D721Med (cell line): ENCODE measurements around the gene GNG2.

Source experiments
- DNase-seq: peaks from one replicate; pipeline ENCODE4 v3.0.0; 2011; ENCODE audit warnings: low spot score; ENCODE audit not compliant: insufficient read length
- FAIRE-seq: peaks from 2 replicates; lab custom pipeline; 2011; peaks lifted over from hg19 to GRCh38; lab: Jason Lieb, UNC
- CTCF ChIP-seq: IDR thresholded peaks from 2 replicates; pipeline ENCODE4 v1.5.1; 2012; ENCODE audit warnings: mild to moderate bottlenecking, control low read depth; ENCODE audit not compliant: insufficient read depth; ENCODE audit errors: missing control alignments

The GNG2 gene

DNA sequence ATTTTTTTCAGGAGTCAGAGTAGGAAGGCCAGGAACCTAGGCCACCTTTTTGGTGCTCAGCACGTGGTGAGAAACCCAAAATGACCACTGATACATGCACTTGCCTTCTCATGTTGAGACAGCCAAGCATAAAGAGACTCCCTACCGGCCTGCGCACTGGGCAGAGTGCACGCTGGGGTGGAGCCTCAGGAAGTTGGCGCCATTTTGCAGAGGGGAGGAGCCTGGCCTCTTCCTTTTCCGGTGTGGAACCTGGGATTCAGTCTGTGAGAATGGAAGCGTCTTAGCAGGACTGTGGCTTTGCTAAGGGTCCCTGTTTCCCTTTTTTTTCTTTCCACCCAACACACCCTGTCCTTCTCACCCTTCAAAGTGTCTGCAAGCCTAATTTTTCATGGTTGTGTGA, 66.0 kb downstream of the GNG2 start:
- no peak for TF ChIP-seq CTCF

DNA sequence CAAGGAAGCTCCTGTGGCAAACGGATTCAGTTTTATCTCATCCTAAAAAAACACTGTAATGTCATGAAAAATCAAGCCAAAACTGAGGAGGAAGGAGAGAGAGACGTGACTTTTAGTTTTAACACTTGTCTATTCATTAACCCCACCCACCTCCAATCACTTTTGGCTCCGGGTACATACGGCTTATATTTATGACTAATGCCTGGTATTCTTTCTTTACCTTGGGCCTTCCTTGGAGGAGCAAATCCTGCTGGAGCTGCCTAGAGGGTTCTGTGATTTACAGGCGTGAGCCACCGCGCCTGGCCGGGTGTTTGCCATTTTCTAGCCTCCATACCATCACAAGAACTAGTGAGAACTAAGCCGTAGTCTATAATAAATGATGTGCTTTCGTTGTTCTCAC, 68.2 kb downstream of the GNG2 start:
- DNase-seq = no peak
- FAIRE-seq = no peak
- TF ChIP-seq CTCF = no peak

More for the DNA sequence above, 66.0 kb downstream of the GNG2 start:
- DNase-seq (no peak), FAIRE-seq (no peak)

- FAIRE-seq = no peak
Observed at GRCh38 chr14:51929166-51929565, 68.8 kb downstream of the GNG2 start.

DNA sequence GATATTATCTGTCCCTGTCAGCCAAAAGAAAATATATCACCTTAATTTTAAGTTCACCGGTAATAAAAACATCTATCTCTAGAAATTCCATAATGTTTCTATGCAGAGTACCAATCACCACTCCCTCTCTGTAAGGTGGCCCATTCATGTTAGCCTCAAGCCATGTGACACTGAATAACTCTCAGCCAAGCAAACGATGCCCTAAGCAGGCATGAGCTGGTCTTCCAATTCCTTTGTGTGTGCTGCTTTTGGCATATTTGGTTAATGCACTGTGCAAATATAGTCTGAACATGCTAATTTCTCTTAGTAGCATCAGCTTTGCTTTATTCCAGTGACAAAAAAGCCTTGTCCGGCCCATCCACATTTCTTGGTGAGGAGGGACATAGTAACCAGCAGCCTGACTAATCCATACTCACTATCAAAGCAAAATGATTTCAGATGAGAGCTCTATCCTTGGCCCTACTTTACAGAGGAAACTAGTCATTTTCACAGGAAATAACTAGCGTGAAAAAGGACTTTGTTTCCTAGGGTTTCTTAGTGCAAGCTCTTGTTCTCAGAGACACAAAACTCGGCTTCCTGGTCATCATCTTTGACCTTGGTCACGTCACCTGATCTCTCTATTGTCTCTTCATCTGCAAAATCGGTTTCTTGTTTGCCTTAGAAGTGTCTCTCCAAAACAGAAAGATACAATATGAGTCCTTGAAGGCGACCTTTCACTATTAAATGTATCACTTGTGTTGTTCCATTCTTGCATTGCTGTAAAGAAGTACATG, 69.7 kb downstream of the GNG2 start:
- FAIRE-seq = no peak
- no peak for DNase-seq
- no peak for TF ChIP-seq CTCF

More at GRCh38 chr14:51929166-51929565, 68.8 kb downstream of the GNG2 start:
- DNase-seq = no peak
- no peak for TF ChIP-seq CTCF

DNA sequence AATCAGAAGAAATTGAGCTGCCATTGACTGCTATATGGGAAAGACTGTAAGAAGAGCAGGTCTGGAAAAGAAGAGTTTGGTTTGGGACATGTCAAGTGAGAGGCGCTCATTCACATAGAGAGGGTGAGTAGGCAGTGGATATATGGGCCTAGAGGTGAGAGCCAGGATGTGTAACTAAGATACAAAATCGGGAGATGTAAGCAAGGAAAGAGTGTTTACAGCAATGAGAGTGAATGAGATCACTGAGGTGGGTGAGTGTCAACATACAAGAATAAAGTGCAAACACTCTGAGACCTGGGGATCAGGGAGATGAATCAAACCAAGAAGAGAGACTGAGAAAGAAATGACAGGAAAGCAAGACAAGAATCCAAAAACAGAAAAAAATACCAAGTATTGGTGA, 70.9 kb downstream of the GNG2 start:
- TF ChIP-seq CTCF = no peak
- no peak for FAIRE-seq
- no peak for DNase-seq

- DNase-seq (no peak), FAIRE-seq (no peak)
- no peak for TF ChIP-seq CTCF
Observed at GRCh38 chr14:51933191-51933590, 72.8 kb downstream of the GNG2 start.

GRCh38 chr14:51938137-51938536, 77.7 kb downstream of the GNG2 start:
- no peak for DNase-seq
- TF ChIP-seq CTCF = no peak
- FAIRE-seq = no peak
